Neural cell (in vitro differentiated cells): Measurements from ENCODE around the gene ZNF536. TPM values are rescaled to one million over a fixed set of nuclear protein-coding genes. Genes with fewer than 3 reads are reported as not detected.

Experiments
- H2AFZ ChIP-seq: fragments of 200-600, 300-800 bp; sonication (generic), shearing (Covaris generic); 2 replicates; pipeline ENCODE4 v1.6.0; 2014; ENCODE audit warnings: low read depth, mild to moderate bottlenecking, antibody characterized with exemption, low read length, moderate library complexity
- H3F3A ChIP-seq: fragments of 200-600 bp; shearing (Covaris generic); 2 replicates; pipeline ENCODE4 v1.6.1; 2016; ENCODE audit warnings: mild to moderate bottlenecking, moderate library complexity, mixed read lengths, antibody characterized with exemption, low read length; ENCODE audit not compliant: insufficient read depth, poor library complexity, severe bottlenecking
- H3K27ac ChIP-seq: fragments of 200-600, 300-800 bp; sonication (generic), shearing (Covaris generic); 2 replicates; pipeline ENCODE4 v1.5.1; 2014; ENCODE audit warnings: mild to moderate bottlenecking, low read length, moderate library complexity
- H3K27me3 ChIP-seq: fragments of 300-800, 200-600 bp; sonication (generic), shearing (Covaris generic); 2 replicates; pipeline ENCODE4 v1.6.0; 2014; ENCODE audit warnings: mild to moderate bottlenecking, low read depth, low read length, moderate library complexity; ENCODE audit not compliant: insufficient read depth
- H3K36me3 ChIP-seq: fragments of 300-800, 200-600 bp; sonication (generic), shearing (Covaris generic); 2 replicates; pipeline ENCODE4 v1.5.1; 2014; ENCODE audit warnings: mild to moderate bottlenecking, antibody characterized with exemption, low read length, moderate library complexity; ENCODE audit not compliant: insufficient read depth
- H3K4me2 ChIP-seq: fragments of 300-800, 200-600 bp; sonication (generic), shearing (Covaris generic); 2 replicates; pipeline ENCODE4 v1.6.0; 2014; ENCODE audit warnings: mild to moderate bottlenecking, low read length
- H3K4me3 ChIP-seq: fragments of 300-800, 200-600 bp; sonication (generic), shearing (Covaris generic); 2 replicates; pipeline ENCODE4 v1.5.1; 2014; ENCODE audit warnings: mild to moderate bottlenecking, low read length, moderate library complexity
- H3K79me2 ChIP-seq: fragments of 200-600 bp; shearing (Covaris generic); replicated peaks from 2 replicates; pipeline ENCODE4 v1.6.0; 2014; ENCODE audit warnings: mild to moderate bottlenecking, low read length, moderate library complexity; ENCODE audit not compliant: insufficient read depth
- H3K9ac ChIP-seq: fragments of 300-800, 200-600 bp; sonication (generic), shearing (Covaris generic); 2 replicates; pipeline ENCODE4 v1.6.1; 2016; ENCODE audit warnings: mild to moderate bottlenecking, low read length, mixed read lengths
- H3K9me2 ChIP-seq: fragments of 200-600 bp; shearing (Covaris generic); 2 replicates; pipeline ENCODE4 v1.6.1; 2016; ENCODE audit warnings: mild to moderate bottlenecking, low read length, mixed read lengths; ENCODE audit not compliant: insufficient read depth
- H3K9me3 ChIP-seq: fragments of 200-600, 300-800 bp; sonication (generic), shearing (Covaris generic); 2 replicates; pipeline ENCODE4 v1.6.1; 2016; ENCODE audit warnings: mild to moderate bottlenecking, mixed run types, low read length, moderate library complexity, mixed read lengths
- H4K20me1 ChIP-seq: fragments of 200-600 bp; shearing (Covaris generic); 2 replicates; pipeline ENCODE4 v1.6.1; 2016; ENCODE audit warnings: mild to moderate bottlenecking, mixed run types; ENCODE audit not compliant: insufficient read depth
- EP300 ChIP-seq: fragments of 450-650 bp; conservative IDR thresholded peaks from 2 replicates; pipeline ENCODE4 v1.6.1; 2014; ENCODE audit warnings: antibody characterized with exemption, mild to moderate bottlenecking, moderate library complexity; ENCODE audit not compliant: poor library complexity, severe bottlenecking
- EZH2 ChIP-seq: fragments of 200-600, 300-800 bp; shearing (Covaris generic), sonication (generic); IDR thresholded peaks from 2 replicates; pipeline ENCODE4 v1.6.1; 2014; ENCODE audit warnings: antibody characterized with exemption, low read length, borderline replicate concordance, mild to moderate bottlenecking; ENCODE audit not compliant: insufficient read depth, poor library complexity, severe bottlenecking
- MXI1 ChIP-seq: fragments of 450-650 bp; conservative IDR thresholded peaks from 2 replicates; pipeline ENCODE4 v1.6.1; 2014; ENCODE audit warnings: antibody characterized with exemption, mild to moderate bottlenecking; ENCODE audit not compliant: poor library complexity, severe bottlenecking
- POLR2AphosphoS5 ChIP-seq: IDR thresholded peaks from 2 replicates; pipeline ENCODE4 v1.6.1; 2012
- RAD21 ChIP-seq: fragments of 450-650 bp; conservative IDR thresholded peaks from 2 replicates; pipeline ENCODE4 v1.6.1; 2014; ENCODE audit warnings: antibody characterized with exemption, mild to moderate bottlenecking, moderate library complexity
- SMC3 ChIP-seq: fragments of 450-650 bp; conservative IDR thresholded peaks from 2 replicates; pipeline ENCODE4 v1.6.1; 2014; ENCODE audit warnings: antibody characterized with exemption, mild to moderate bottlenecking, moderate library complexity; ENCODE audit not compliant: poor library complexity
- TAF1 ChIP-seq: IDR thresholded peaks from 2 replicates; pipeline ENCODE4 v1.6.1; 2012; ENCODE audit warnings: low read depth
- polyA plus RNA-seq: library from polyadenylated mRNA; depleted of rRNA; stranded (reverse); fragments of >200 nt; gene quantifications from 2 replicates; pipeline ENCODE4 v1.2.3, GENCODE V29; 2014
- TF ChIP-seq, protein P1 (sequence below): IDR thresholded peaks from 2 replicates; pipeline ENCODE4 v1.6.1; 2012; ENCODE audit warnings: borderline replicate concordance
- TF ChIP-seq, protein P2 (sequence below): fragments of 450-650 bp; IDR thresholded peaks from 2 replicates; pipeline ENCODE4 v1.5.1; 2014; ENCODE audit warnings: antibody characterized with exemption, mild to moderate bottlenecking, moderate library complexity; ENCODE audit not compliant: poor library complexity, severe bottlenecking

The ZNF536 gene
- polyA plus RNA-seq, 1 donor from 2014 or later: 13.9 TPM

DNA sequence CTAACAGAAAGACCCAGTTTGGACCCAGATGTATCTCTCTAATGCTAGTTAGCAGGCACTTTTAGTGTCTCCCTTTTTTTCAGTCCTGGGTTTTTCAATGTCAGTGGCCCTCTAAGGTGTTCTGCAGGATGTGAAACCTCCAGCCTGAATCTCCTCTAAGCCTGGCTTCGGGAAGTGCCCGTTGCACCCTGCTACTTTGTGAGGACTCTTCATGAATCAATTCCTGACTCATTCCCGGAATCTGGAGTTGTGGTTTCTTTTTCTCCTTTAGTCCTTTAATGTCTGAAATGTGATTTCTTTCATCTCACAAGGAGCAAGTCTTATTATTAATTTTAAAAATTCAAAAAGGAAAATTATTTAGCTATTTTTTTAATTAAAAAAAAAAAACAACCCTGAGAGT lies 116.0 kb downstream of the ZNF536 start:
- H3F3A ChIP-seq: no peaks in the 10 kb centered on the region
- no peak overlapping the region for H3K4me2 ChIP-seq
- H3K9ac ChIP-seq: no peak overlapping the region
- H3K79me2 ChIP-seq: no peaks in the 10 kb centered on the region
- no peak overlapping the region for H3K27ac ChIP-seq
- no peak overlapping the region for H2AFZ ChIP-seq
- no peaks in the 10 kb centered on the region for H3K9me2 ChIP-seq
- no peaks in the 10 kb centered on the region for H3K36me3 ChIP-seq
- H3K27me3 ChIP-seq: no peaks in the 10 kb centered on the region
- H3K9me3 ChIP-seq: no peaks in the 10 kb centered on the region
- H3K4me3 ChIP-seq: no peak overlapping the region
- no peaks in the 10 kb centered on the region for H4K20me1 ChIP-seq
- TF ChIP-seq SMC3: no peak
- TF ChIP-seq TAF1: no peak

DNA sequence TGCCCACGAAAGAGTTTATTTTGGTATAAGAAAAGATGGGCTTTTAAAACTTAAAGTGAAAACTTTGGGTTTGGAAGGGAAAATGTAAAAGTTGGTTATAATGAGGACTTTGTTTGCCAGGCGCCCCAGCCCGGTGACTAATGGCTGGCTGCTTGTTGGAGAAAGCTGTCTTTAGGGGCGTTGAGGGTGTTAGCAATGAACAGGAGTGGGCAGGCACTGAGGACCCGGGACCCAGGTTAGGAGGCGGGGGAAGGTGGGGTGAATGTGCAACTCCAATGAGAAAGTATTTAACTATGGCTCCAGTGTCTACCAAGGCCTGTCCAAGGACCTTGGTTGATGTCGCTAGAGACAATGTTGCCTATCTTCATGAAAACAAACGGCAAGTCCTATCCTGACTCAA lies 118.6 kb downstream of the ZNF536 start:
- TF ChIP-seq EP300: no peak
- no peak for TF ChIP-seq EZH2
- TF ChIP-seq, protein P1, sequence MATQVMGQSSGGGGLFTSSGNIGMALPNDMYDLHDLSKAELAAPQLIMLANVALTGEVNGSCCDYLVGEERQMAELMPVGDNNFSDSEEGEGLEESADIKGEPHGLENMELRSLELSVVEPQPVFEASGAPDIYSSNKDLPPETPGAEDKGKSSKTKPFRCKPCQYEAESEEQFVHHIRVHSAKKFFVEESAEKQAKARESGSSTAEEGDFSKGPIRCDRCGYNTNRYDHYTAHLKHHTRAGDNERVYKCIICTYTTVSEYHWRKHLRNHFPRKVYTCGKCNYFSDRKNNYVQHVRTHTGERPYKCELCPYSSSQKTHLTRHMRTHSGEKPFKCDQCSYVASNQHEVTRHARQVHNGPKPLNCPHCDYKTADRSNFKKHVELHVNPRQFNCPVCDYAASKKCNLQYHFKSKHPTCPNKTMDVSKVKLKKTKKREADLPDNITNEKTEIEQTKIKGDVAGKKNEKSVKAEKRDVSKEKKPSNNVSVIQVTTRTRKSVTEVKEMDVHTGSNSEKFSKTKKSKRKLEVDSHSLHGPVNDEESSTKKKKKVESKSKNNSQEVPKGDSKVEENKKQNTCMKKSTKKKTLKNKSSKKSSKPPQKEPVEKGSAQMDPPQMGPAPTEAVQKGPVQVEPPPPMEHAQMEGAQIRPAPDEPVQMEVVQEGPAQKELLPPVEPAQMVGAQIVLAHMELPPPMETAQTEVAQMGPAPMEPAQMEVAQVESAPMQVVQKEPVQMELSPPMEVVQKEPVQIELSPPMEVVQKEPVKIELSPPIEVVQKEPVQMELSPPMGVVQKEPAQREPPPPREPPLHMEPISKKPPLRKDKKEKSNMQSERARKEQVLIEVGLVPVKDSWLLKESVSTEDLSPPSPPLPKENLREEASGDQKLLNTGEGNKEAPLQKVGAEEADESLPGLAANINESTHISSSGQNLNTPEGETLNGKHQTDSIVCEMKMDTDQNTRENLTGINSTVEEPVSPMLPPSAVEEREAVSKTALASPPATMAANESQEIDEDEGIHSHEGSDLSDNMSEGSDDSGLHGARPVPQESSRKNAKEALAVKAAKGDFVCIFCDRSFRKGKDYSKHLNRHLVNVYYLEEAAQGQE: no peak
- TF ChIP-seq POLR2AphosphoS5: no peak
- Histone ChIP-seq H3K27ac (no peak overlapping the region), H2AFZ (no peak overlapping the region), H3F3A (no peaks in the 10 kb centered on the region), H3K36me3 (no peaks in the 10 kb centered on the region), H3K4me3 (no peak overlapping the region), H4K20me1 (no peaks in the 10 kb centered on the region), H3K9me2 (no peaks in the 10 kb centered on the region), H3K27me3 (no peaks in the 10 kb centered on the region), H3K9ac (no peak overlapping the region), H3K9me3 (no peaks in the 10 kb centered on the region), H3K79me2 (no peaks in the 10 kb centered on the region), H3K4me2 (no peak overlapping the region)

DNA sequence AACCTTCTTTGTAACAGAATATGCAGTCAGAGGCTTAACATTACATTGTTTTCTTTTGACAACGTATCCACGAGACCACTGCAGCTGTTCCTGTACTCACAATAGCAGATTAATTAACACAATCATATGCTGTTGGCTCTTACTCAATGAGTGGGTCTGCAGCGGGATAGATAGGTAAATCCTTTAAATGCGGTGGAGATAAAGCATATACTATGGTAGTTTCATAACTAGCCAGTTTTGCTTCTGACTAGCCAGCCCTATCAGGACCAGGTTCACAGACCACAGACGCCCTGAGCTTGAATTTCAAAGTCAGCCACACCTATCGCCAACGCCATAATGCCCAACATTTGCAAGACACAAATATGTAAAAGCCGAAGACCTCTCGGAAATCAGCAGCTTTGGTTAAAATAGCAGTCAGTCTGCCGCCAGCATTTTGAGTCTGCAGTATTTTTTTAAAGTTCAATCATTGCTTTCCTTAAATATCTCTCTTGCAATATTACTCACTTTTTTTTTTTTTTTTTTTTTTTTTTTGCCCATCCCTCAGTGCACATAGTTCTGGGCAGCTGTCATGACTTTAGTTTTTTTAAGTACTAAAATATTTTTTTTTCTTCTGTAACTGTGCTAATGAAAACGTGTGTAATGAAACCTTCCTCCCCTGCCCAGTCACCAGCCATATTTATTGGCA lies 120.5 kb downstream of the ZNF536 start:
- no peak overlapping the region for H3K27ac ChIP-seq
- no peaks in the 10 kb centered on the region for H4K20me1 ChIP-seq
- H3K27me3 ChIP-seq: no peaks in the 10 kb centered on the region
- no peak overlapping the region for H2AFZ ChIP-seq
- no peak overlapping the region for H3K4me2 ChIP-seq
- no peaks in the 10 kb centered on the region for H3K9me3 ChIP-seq
- no peaks in the 10 kb centered on the region for H3K79me2 ChIP-seq
- no peaks in the 10 kb centered on the region for H3K36me3 ChIP-seq
- H3K4me3 ChIP-seq: no peak overlapping the region
- H3K9me2 ChIP-seq: no peaks in the 10 kb centered on the region
- no peak overlapping the region for H3K9ac ChIP-seq
- H3F3A ChIP-seq: no peaks in the 10 kb centered on the region
- TF ChIP-seq MXI1 (no peak), EP300 (no peak), TAF1 (no peak), EZH2 (no peak), POLR2AphosphoS5 (no peak), RAD21 (no peak), SMC3 (no peak)
- TF ChIP-seq, protein P2, sequence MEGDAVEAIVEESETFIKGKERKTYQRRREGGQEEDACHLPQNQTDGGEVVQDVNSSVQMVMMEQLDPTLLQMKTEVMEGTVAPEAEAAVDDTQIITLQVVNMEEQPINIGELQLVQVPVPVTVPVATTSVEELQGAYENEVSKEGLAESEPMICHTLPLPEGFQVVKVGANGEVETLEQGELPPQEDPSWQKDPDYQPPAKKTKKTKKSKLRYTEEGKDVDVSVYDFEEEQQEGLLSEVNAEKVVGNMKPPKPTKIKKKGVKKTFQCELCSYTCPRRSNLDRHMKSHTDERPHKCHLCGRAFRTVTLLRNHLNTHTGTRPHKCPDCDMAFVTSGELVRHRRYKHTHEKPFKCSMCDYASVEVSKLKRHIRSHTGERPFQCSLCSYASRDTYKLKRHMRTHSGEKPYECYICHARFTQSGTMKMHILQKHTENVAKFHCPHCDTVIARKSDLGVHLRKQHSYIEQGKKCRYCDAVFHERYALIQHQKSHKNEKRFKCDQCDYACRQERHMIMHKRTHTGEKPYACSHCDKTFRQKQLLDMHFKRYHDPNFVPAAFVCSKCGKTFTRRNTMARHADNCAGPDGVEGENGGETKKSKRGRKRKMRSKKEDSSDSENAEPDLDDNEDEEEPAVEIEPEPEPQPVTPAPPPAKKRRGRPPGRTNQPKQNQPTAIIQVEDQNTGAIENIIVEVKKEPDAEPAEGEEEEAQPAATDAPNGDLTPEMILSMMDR: no peak
- TF ChIP-seq, protein P1: no peak
